Measurements from ENCODE around the gene RARG. TPM values are rescaled to one million over a fixed set of nuclear protein-coding genes. Genes with fewer than 3 reads are reported as not detected.

The RARG gene
- total RNA-seq, 1 donor from 2014 or later = 0.27 TPM

- TF ChIP-seq CTCF (IDR thresholded peaks at IDR 0.05; ENCODE audit: partially characterized antibody, unreplicated experiment) = no peak
- Mint-ChIP-seq H3K36me3 (ENCODE audit: unreplicated experiment) (no peaks in the 10 kb centered on the region), H3K4me1 (ENCODE audit: low read depth, unreplicated experiment) (no peaks in the 10 kb centered on the region), H3K27ac (ENCODE audit: unreplicated experiment) (no peak overlapping the region), H3K4me3 (ENCODE audit: unreplicated experiment) (no peak overlapping the region), H3K27me3 (ENCODE audit: unreplicated experiment) (peaks cover 2% of the 10 kb centered on the region), H3K9me3 (ENCODE audit: unreplicated experiment) (peaks cover 2% of the 10 kb centered on the region)
- no peak for DNase-seq
Measured at GRCh38 chr12:53276511-53276910, 44.5 kb upstream of the RARG start.

GRCh38 chr12:53274445-53274844, 42.4 kb upstream of the RARG start:
- H3K4me1 Mint-ChIP-seq (ENCODE audit: low read depth, unreplicated experiment) = no peaks in the 10 kb centered on the region

GRCh38 chr12:53268630-53269562, 36.9 kb upstream of the RARG start:
- Mint-ChIP-seq H3K27me3 (ENCODE audit: unreplicated experiment) (no peaks in the 10 kb centered on the region), H3K27ac (ENCODE audit: unreplicated experiment) (no peak overlapping the region), H3K4me1 (ENCODE audit: low read depth, unreplicated experiment) (peaks cover 6% of the 10 kb centered on the region), H3K4me3 (ENCODE audit: unreplicated experiment) (peak overlapping the region; percentile 100), H3K36me3 (ENCODE audit: unreplicated experiment) (no peaks in the 10 kb centered on the region), H3K9me3 (ENCODE audit: unreplicated experiment) (no peaks in the 10 kb centered on the region)
- DNase-seq = no peak
- no peak for TF ChIP-seq CTCF (IDR thresholded peaks at IDR 0.05; ENCODE audit: partially characterized antibody, unreplicated experiment)

More at GRCh38 chr12:53274445-53274844, 42.4 kb upstream of the RARG start:
- H3K27me3 Mint-ChIP-seq (ENCODE audit: unreplicated experiment) = peaks cover 2% of the 10 kb centered on the region
- no peak overlapping the region for H3K4me3 Mint-ChIP-seq (ENCODE audit: unreplicated experiment)
- peaks cover 2% of the 10 kb centered on the region for H3K9me3 Mint-ChIP-seq (ENCODE audit: unreplicated experiment)
- DNase-seq = no peak
- H3K27ac Mint-ChIP-seq (ENCODE audit: unreplicated experiment) = no peak overlapping the region
- no peaks in the 10 kb centered on the region for H3K36me3 Mint-ChIP-seq (ENCODE audit: unreplicated experiment)
- no peak for TF ChIP-seq CTCF (IDR thresholded peaks at IDR 0.05; ENCODE audit: partially characterized antibody, unreplicated experiment)

GRCh38 chr12:53267999-53268629, 36.1 kb upstream of the RARG start, which contains the start of gene ESPL1:
TSS of gene ESPL1 (plus strand) at chr12:53268299. CDS start at chr12:53268767, 468 bp downstream.
- no peaks in the 10 kb centered on the region for H3K27me3 Mint-ChIP-seq (ENCODE audit: unreplicated experiment)
- H3K4me3 Mint-ChIP-seq (ENCODE audit: unreplicated experiment) = peak within 1 kb of the TSS; percentile 100
- no peaks in the 10 kb centered on the region for H3K36me3 Mint-ChIP-seq (ENCODE audit: unreplicated experiment)
- H3K27ac Mint-ChIP-seq (ENCODE audit: unreplicated experiment) = no peak within 1 kb of the TSS
- peak; percentile 65 for DNase-seq
- no peak for TF ChIP-seq CTCF (IDR thresholded peaks at IDR 0.05; ENCODE audit: partially characterized antibody, unreplicated experiment)
- no peaks in the 10 kb centered on the region for H3K9me3 Mint-ChIP-seq (ENCODE audit: unreplicated experiment)
- H3K4me1 Mint-ChIP-seq (ENCODE audit: low read depth, unreplicated experiment) = peaks cover 6% of the 10 kb centered on the region

All from glutamatergic neuron (in vitro differentiated cells).